ENCODE measurements around the gene CD27. TPM values are rescaled to one million over a fixed set of nuclear protein-coding genes. Genes with fewer than 3 reads are reported as not detected.
"Not testable (repeated sequence)": the region's sequence is repeated elsewhere in the genome, so short reads cannot be mapped to it uniquely, and the experiment has no call there.

CD27 gene
- total and polyA plus RNA-seq, 2 experiments from 2014 or later: 0.53 TPM; not detected in 1

DNA sequence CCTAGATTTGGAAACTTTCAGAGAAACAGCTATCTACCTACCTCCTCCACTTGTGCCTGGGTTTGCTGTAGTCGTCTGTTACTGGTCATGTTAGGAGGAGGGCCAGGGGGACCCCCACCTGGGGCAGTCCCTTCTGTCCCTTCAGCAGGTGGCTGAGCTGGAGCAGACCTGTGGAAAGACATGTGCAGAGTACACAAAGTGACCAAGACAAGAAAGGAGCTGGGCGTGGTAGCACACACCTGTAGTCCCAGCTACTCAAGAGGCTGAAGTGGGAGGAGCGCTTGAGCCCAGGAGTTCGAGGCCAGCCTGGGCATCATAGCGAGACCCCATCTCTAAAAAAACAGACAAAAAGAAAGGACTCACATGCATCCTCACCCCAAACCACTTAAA is 21.4 kb downstream of the CD27 start:
- Mint-ChIP-seq H3K27me3 (ENCODE audit: insufficient read depth, low read depth, poor library complexity) (peaks cover 13% of the 10 kb centered on the region), H3K36me3 (ENCODE audit: low read depth) (peaks cover 54% of the 10 kb centered on the region), H3K4me1 (peaks cover 13% of the 10 kb centered on the region), H3K9me3 (no peaks in the 10 kb centered on the region), H3K27ac (no peak overlapping the region), H3K4me3 (no peak overlapping the region)
- Histone ChIP-seq H4K20me1 (replicated peaks; ENCODE audit: insufficient read depth) (peaks cover 8% of the 10 kb centered on the region), H3K79me2 (replicated peaks; ENCODE audit: insufficient read depth) (peaks cover 22% of the 10 kb centered on the region), H3K4me2 (no peak overlapping the region), H3F3A (replicated peaks; ENCODE audit: low read depth) (peaks cover 7% of the 10 kb centered on the region), H3K9me2 (ENCODE audit: insufficient read depth) (no peaks in the 10 kb centered on the region), H3K4me1 (ENCODE audit: insufficient read depth) (peaks cover 11% of the 10 kb centered on the region), H3K4me3 (no peak overlapping the region), H2AFZ (no peak overlapping the region), H3K27ac (ENCODE audit: low read depth) (no peak overlapping the region), H3K27me3 (ENCODE audit: insufficient read depth) (no peaks in the 10 kb centered on the region), H3K36me3 (ENCODE audit: insufficient read depth) (peaks cover 12% of the 10 kb centered on the region)
- no peak for ATAC-seq
- no peak for DNase-seq (ENCODE audit: low spot score)
- TF ChIP-seq, protein P1, sequence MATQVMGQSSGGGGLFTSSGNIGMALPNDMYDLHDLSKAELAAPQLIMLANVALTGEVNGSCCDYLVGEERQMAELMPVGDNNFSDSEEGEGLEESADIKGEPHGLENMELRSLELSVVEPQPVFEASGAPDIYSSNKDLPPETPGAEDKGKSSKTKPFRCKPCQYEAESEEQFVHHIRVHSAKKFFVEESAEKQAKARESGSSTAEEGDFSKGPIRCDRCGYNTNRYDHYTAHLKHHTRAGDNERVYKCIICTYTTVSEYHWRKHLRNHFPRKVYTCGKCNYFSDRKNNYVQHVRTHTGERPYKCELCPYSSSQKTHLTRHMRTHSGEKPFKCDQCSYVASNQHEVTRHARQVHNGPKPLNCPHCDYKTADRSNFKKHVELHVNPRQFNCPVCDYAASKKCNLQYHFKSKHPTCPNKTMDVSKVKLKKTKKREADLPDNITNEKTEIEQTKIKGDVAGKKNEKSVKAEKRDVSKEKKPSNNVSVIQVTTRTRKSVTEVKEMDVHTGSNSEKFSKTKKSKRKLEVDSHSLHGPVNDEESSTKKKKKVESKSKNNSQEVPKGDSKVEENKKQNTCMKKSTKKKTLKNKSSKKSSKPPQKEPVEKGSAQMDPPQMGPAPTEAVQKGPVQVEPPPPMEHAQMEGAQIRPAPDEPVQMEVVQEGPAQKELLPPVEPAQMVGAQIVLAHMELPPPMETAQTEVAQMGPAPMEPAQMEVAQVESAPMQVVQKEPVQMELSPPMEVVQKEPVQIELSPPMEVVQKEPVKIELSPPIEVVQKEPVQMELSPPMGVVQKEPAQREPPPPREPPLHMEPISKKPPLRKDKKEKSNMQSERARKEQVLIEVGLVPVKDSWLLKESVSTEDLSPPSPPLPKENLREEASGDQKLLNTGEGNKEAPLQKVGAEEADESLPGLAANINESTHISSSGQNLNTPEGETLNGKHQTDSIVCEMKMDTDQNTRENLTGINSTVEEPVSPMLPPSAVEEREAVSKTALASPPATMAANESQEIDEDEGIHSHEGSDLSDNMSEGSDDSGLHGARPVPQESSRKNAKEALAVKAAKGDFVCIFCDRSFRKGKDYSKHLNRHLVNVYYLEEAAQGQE (IDR thresholded peaks at IDR 0.05; ENCODE audit: unreplicated experiment): no peak
- TF ChIP-seq CREB1 (CRISPR knock-in tag; IDR thresholded peaks at IDR 0.05; ENCODE audit: low read depth) (no peak), ZNF331 (CRISPR knock-in tag; IDR thresholded peaks at IDR 0.05; ENCODE audit: low read depth) (no peak), NANOG (IDR thresholded peaks at IDR 0.05; ENCODE audit: borderline replicate concordance) (no peak), POLR2AphosphoS5 (IDR thresholded peaks at IDR 0.05; ENCODE audit: low read depth) (no peak), EZH2phosphoT487 (IDR thresholded peaks at IDR 0.05; ENCODE audit: unreplicated experiment) (no peak)
- TF ChIP-seq, protein P2, sequence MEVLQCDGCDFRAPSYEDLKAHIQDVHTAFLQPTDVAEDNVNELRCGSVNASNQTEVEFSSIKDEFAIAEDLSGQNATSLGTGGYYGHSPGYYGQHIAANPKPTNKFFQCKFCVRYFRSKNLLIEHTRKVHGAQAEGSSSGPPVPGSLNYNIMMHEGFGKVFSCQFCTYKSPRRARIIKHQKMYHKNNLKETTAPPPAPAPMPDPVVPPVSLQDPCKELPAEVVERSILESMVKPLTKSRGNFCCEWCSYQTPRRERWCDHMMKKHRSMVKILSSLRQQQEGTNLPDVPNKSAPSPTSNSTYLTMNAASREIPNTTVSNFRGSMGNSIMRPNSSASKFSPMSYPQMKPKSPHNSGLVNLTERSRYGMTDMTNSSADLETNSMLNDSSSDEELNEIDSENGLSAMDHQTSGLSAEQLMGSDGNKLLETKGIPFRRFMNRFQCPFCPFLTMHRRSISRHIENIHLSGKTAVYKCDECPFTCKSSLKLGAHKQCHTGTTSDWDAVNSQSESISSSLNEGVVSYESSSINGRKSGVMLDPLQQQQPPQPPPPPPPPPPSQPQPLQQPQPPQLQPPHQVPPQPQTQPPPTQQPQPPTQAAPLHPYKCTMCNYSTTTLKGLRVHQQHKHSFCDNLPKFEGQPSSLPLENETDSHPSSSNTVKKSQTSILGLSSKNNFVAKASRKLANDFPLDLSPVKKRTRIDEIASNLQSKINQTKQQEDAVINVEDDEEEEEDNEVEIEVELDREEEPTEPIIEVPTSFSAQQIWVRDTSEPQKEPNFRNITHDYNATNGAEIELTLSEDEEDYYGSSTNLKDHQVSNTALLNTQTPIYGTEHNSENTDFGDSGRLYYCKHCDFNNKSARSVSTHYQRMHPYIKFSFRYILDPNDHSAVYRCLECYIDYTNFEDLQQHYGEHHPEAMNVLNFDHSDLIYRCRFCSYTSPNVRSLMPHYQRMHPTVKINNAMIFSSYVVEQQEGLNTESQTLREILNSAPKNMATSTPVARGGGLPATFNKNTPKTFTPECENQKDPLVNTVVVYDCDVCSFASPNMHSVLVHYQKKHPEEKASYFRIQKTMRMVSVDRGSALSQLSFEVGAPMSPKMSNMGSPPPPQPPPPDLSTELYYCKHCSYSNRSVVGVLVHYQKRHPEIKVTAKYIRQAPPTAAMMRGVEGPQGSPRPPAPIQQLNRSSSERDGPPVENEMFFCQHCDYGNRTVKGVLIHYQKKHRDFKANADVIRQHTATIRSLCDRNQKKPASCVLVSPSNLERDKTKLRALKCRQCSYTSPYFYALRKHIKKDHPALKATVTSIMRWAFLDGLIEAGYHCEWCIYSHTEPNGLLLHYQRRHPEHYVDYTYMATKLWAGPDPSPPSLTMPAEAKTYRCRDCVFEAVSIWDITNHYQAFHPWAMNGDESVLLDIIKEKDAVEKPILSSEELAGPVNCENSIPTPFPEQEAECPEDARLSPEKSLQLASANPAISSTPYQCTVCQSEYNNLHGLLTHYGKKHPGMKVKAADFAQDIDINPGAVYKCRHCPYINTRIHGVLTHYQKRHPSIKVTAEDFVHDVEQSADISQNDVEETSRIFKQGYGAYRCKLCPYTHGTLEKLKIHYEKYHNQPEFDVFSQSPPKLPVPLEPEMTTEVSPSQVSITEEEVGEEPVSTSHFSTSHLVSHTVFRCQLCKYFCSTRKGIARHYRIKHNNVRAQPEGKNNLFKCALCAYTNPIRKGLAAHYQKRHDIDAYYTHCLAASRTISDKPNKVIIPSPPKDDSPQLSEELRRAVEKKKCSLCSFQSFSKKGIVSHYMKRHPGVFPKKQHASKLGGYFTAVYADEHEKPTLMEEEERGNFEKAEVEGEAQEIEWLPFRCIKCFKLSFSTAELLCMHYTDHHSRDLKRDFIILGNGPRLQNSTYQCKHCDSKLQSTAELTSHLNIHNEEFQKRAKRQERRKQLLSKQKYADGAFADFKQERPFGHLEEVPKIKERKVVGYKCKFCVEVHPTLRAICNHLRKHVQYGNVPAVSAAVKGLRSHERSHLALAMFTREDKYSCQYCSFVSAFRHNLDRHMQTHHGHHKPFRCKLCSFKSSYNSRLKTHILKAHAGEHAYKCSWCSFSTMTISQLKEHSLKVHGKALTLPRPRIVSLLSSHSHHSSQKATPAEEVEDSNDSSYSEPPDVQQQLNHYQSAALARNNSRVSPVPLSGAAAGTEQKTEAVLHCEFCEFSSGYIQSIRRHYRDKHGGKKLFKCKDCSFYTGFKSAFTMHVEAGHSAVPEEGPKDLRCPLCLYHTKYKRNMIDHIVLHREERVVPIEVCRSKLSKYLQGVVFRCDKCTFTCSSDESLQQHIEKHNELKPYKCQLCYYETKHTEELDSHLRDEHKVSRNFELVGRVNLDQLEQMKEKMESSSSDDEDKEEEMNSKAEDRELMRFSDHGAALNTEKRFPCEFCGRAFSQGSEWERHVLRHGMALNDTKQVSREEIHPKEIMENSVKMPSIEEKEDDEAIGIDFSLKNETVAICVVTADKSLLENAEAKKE (CRISPR knock-in tag; IDR thresholded peaks at IDR 0.05): no peak

DNA sequence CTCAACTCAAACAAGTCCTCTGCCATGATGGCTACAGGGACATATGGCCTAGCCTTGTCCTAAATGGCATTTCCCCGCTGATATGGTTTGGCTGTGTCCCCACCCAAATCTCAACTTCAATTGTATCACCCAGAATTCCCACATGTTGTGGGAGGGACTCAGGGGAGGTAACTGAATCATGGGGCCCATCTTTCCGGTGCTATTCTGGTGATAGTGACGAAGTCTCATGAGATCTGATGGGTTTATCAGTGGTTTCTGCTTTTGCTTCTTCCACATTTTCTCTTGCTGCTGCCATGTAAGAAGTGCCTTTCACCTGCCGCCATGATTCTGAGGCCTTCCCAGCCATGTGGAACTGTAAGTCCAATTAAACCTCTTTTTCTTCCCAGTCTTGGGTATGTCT is 22.0 kb downstream of the CD27 start:
- H3K4me3 Mint-ChIP-seq; H3K9me3 Mint-ChIP-seq; H3K9me2 ChIP-seq (ENCODE audit: insufficient read depth); H3K4me2 ChIP-seq; H3K4me3 ChIP-seq; H3K27ac Mint-ChIP-seq; ATAC-seq; DNase-seq (ENCODE audit: low spot score); H3K27ac ChIP-seq (ENCODE audit: low read depth); H4K20me1 ChIP-seq (replicated peaks; ENCODE audit: insufficient read depth); H2AFZ ChIP-seq; H3K27me3 ChIP-seq (ENCODE audit: insufficient read depth): not testable (repeated sequence)
- peaks cover 12% of the 10 kb centered on the region for H3K36me3 ChIP-seq (ENCODE audit: insufficient read depth)
- H3K36me3 Mint-ChIP-seq (ENCODE audit: low read depth): peaks cover 48% of the 10 kb centered on the region
- H3F3A ChIP-seq (replicated peaks; ENCODE audit: low read depth): peaks cover 11% of the 10 kb centered on the region
- H3K79me2 ChIP-seq (replicated peaks; ENCODE audit: insufficient read depth): peaks cover 22% of the 10 kb centered on the region
- H3K4me1 Mint-ChIP-seq: peaks cover 16% of the 10 kb centered on the region
- peaks cover 14% of the 10 kb centered on the region for H3K4me1 ChIP-seq (ENCODE audit: insufficient read depth)
- H3K27me3 Mint-ChIP-seq (ENCODE audit: insufficient read depth, low read depth, poor library complexity): peaks cover 13% of the 10 kb centered on the region

DNA sequence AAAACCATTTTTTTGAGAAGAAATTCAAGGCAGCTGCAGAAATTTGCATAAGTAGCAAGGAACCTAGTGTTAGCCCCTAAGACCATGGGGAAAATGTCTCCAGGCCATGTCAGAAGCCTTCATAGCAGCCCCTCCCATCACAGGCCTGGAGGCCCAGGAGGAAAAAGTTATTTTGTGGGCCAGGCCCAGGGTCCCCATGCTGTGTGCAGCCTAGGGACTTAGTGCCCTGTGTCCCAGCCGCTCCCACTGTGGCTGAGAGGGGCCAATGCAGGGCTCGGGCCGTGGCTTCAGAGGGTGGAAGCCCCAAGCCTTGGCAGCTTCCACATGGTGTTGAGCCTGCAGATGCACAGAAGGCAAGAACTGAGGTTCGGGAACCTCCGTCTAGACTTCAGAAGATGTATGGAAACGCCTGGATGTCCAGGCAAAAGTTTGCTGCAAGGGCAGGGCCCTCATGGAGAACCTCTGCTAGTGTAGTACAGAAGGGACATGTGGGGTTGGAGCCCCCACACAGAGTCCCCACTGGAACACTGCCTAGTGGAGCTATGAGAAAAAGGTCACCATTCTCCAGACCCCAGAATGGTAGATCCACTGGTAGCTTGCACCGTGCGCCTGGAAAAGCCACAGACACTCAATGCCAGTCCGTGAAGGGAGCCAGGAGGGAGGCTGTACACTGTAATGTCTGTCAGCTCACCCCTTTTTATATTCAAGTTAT is 23.0 kb downstream of the CD27 start:
- H3K36me3 Mint-ChIP-seq (ENCODE audit: low read depth): peaks cover 39% of the 10 kb centered on the region
- Histone ChIP-seq H3K4me1 (ENCODE audit: insufficient read depth) (peaks cover 14% of the 10 kb centered on the region), H3K36me3 (ENCODE audit: insufficient read depth) (peaks cover 12% of the 10 kb centered on the region), H3F3A (replicated peaks; ENCODE audit: low read depth) (peaks cover 18% of the 10 kb centered on the region), H3K79me2 (replicated peaks; ENCODE audit: insufficient read depth) (peaks cover 22% of the 10 kb centered on the region)
- not testable (repeated sequence) for H3K9me2 ChIP-seq (ENCODE audit: insufficient read depth); H3K4me3 Mint-ChIP-seq; H3K27ac ChIP-seq (ENCODE audit: low read depth); H3K4me2 ChIP-seq; H2AFZ ChIP-seq; H3K9me3 Mint-ChIP-seq; ATAC-seq; H3K27me3 ChIP-seq (ENCODE audit: insufficient read depth); H3K4me3 ChIP-seq; DNase-seq (ENCODE audit: low spot score); H3K27ac Mint-ChIP-seq; H4K20me1 ChIP-seq (replicated peaks; ENCODE audit: insufficient read depth)
- peaks cover 16% of the 10 kb centered on the region for H3K4me1 Mint-ChIP-seq
- H3K27me3 Mint-ChIP-seq (ENCODE audit: insufficient read depth, low read depth, poor library complexity): peaks cover 11% of the 10 kb centered on the region
